ENCODE data around the gene GPR160.
A peak's percentile ranks its signal among the peaks of the same experiment; 100 is the strongest.

Gene GPR160

GRCh38 chr3:170128259-170128976, 90.6 kb downstream of the GPR160 start:
- POLR2A ChIA-PET: interaction anchor here (0.6 to 0.7 kb wide), 2 partner anchors 10 to 233 kb away, joined by 3 read pairs; no protein-coding TSS in a partner anchor
- TF ChIP-seq CTCF (IDR thresholded peaks at IDR 0.05; ENCODE audit: control extremely low read depth, extremely low read depth, low read depth, missing control alignments): no peak
- DNase-seq (ENCODE audit: extremely low spot score): peak; percentile 51
- CTCF ChIA-PET: interaction anchor here (1.0 to 1.9 kb wide), 8 partner anchors 12 to 71 kb away, joined by 3 to 8 read pairs (median 4); no protein-coding TSS in a partner anchor

- no peak for TF ChIP-seq CTCF (IDR thresholded peaks at IDR 0.05; ENCODE audit: control extremely low read depth, extremely low read depth, low read depth, missing control alignments)
- DNase-seq (ENCODE audit: extremely low spot score): peak; percentile 31
- CTCF ChIA-PET: interaction anchor here (0.7 to 1.9 kb wide), 8 partner anchors 9 to 72 kb away, joined by 3 to 8 read pairs (median 4); no protein-coding TSS in a partner anchor
- POLR2A ChIA-PET: interaction anchor here (0.6 to 0.7 kb wide), 2 partner anchors 10 to 232 kb away, joined by 3 read pairs; no protein-coding TSS in a partner anchor
Observed at GRCh38 chr3:170128977-170129431, 91.2 kb downstream of the GPR160 start.

- DNase-seq (ENCODE audit: extremely low spot score): no peak
- CTCF ChIA-PET: no interaction called here
- POLR2A ChIA-PET: no interaction called here
- no peak for TF ChIP-seq CTCF (IDR thresholded peaks at IDR 0.05; ENCODE audit: control extremely low read depth, extremely low read depth, low read depth, missing control alignments)
Observed at GRCh38 chr3:170130532-170130931, 92.7 kb downstream of the GPR160 start.

GRCh38 chr3:170132335-170132734, 94.5 kb downstream of the GPR160 start:
- ChIA-PET CTCF (interaction anchor here (0.7 to 2.0 kb wide), 4 partner anchors 11 to 60 kb away, joined by 3 to 4 read pairs (median 3); no protein-coding TSS in a partner anchor), POLR2A (no interaction called here)
- no peak for TF ChIP-seq CTCF (IDR thresholded peaks at IDR 0.05; ENCODE audit: control extremely low read depth, extremely low read depth, low read depth, missing control alignments)
- DNase-seq (ENCODE audit: extremely low spot score): no peak
